Measurements from ENCODE around the gene LIPI.

DNA sequence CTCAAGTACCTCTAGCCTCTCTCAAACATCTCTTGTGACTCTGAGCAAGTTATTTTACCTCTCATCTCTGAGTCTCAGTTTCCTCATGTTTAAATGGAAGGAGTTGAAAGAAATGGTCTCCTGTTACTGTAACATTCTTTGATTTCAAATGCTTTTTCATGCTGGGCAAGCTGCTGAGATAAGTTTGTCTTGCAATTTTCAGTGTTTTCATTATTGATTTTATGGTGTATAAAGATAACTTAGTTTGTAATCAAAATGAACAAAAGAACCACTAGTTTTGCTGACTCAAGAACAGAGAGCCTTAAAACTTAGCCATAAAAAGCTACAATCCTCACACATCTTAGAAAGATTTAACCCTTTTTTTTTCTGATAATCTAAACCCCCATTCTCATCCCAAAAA lies 4.5 kb downstream of the LIPI start:
- no peak for TF ChIP-seq ZNF274 (IDR thresholded peaks at IDR 0.05; ENCODE audit: insufficient read depth, insufficient read length)
- TF ChIP-seq, protein P1, sequence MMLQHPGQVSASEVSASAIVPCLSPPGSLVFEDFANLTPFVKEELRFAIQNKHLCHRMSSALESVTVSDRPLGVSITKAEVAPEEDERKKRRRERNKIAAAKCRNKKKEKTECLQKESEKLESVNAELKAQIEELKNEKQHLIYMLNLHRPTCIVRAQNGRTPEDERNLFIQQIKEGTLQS (IDR thresholded peaks at IDR 0.05; ENCODE audit: borderline replicate concordance, extremely low read depth, low read depth, low read length): no peak
- no peak for TF ChIP-seq EZH2 (IDR thresholded peaks at IDR 0.05; ENCODE audit: borderline replicate concordance, control insufficient read depth, low read depth, low read length)
- no peak for TF ChIP-seq ZBED1 (IDR thresholded peaks at IDR 0.05; ENCODE audit: borderline replicate concordance)
- TF ChIP-seq CHD1 (IDR thresholded peaks at IDR 0.05; ENCODE audit: low read depth, low read length): no peak
- TF ChIP-seq, protein P2, sequence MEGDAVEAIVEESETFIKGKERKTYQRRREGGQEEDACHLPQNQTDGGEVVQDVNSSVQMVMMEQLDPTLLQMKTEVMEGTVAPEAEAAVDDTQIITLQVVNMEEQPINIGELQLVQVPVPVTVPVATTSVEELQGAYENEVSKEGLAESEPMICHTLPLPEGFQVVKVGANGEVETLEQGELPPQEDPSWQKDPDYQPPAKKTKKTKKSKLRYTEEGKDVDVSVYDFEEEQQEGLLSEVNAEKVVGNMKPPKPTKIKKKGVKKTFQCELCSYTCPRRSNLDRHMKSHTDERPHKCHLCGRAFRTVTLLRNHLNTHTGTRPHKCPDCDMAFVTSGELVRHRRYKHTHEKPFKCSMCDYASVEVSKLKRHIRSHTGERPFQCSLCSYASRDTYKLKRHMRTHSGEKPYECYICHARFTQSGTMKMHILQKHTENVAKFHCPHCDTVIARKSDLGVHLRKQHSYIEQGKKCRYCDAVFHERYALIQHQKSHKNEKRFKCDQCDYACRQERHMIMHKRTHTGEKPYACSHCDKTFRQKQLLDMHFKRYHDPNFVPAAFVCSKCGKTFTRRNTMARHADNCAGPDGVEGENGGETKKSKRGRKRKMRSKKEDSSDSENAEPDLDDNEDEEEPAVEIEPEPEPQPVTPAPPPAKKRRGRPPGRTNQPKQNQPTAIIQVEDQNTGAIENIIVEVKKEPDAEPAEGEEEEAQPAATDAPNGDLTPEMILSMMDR (IDR thresholded peaks at IDR 0.05 in 2 of 3, conservative IDR thresholded peaks at IDR 0.05 in 1 of 3; ENCODE audit: control insufficient read depth in 2 of 3, extremely low read depth in 1 of 3, insufficient read depth in 1 of 3, low read depth in 3 of 3, low read length in 3 of 3): no peak
- TF ChIP-seq SIN3A (IDR thresholded peaks at IDR 0.05; ENCODE audit: low read depth, low read length): no peak
- no peak for TF ChIP-seq CREB1 (IDR thresholded peaks at IDR 0.05; ENCODE audit: low read depth)
